ENCODE results near the gene CAPN2. TPM values are rescaled to one million over a fixed set of nuclear protein-coding genes. Genes with fewer than 3 reads are reported as not detected.
A peak's percentile ranks its signal among the peaks of the same experiment; 100 is the strongest.

Gene CAPN2
- polyA plus RNA-seq, 1 experiment, result 433 TPM

GRCh38 chr1:223763881-223764280 is 51.5 kb downstream of the CAPN2 start:
- ChIA-PET POLR2A (no interaction called here), CTCF (interaction anchor here (2.1 kb wide), 1 partner anchor 14 kb away, joined by 21 read pairs; no protein-coding TSS in a partner anchor)
- Histone ChIP-seq H3K27me3 (ENCODE audit: control insufficient read depth, insufficient read depth, low read length) (no peaks in the 10 kb centered on the region), H3K4me3 (ENCODE audit: low read depth, low read length) (no peak overlapping the region), H3K27ac (ENCODE audit: low read depth, low read length) (no peak overlapping the region), H3K9me3 (ENCODE audit: control insufficient read depth, insufficient read depth, low read length) (no peaks in the 10 kb centered on the region)
- DNase-seq (ENCODE audit: low read depth, low spot score), result no peak
- TF ChIP-seq CTCF (IDR thresholded peaks at IDR 0.05; ENCODE audit: low read depth, low read length), result no peak

GRCh38 chr1:223765036-223765718 is 52.8 kb downstream of the CAPN2 start:
- H3K9me3 ChIP-seq (ENCODE audit: control insufficient read depth, insufficient read depth, low read length), result no peaks in the 10 kb centered on the region
- no peak for DNase-seq (ENCODE audit: low read depth, low spot score)
- TF ChIP-seq CTCF (IDR thresholded peaks at IDR 0.05; ENCODE audit: low read depth, low read length), result no peak
- H3K4me3 ChIP-seq (ENCODE audit: low read depth, low read length), result no peak overlapping the region
- H3K27ac ChIP-seq (ENCODE audit: low read depth, low read length), result peak overlapping the region; percentile 2
- CTCF ChIA-PET, result interaction anchor here (1.4 kb wide), 1 partner anchor 16 kb away, joined by 6 read pairs; no protein-coding TSS in a partner anchor
- POLR2A ChIA-PET, result no interaction called here
- H3K27me3 ChIP-seq (ENCODE audit: control insufficient read depth, insufficient read depth, low read length), result no peaks in the 10 kb centered on the region

GRCh38 chr1:223765719-223766340 is 53.5 kb downstream of the CAPN2 start:
- CTCF ChIA-PET, result interaction anchor here (1.4 kb wide), 1 partner anchor 16 kb away, joined by 6 read pairs; no protein-coding TSS in a partner anchor
- TF ChIP-seq CTCF (IDR thresholded peaks at IDR 0.05; ENCODE audit: low read depth, low read length), result no peak
- POLR2A ChIA-PET, result no interaction called here
- no peaks in the 10 kb centered on the region for H3K27me3 ChIP-seq (ENCODE audit: control insufficient read depth, insufficient read depth, low read length)
- no peak for DNase-seq (ENCODE audit: low read depth, low spot score)
- peak overlapping the region; percentile 2 for H3K27ac ChIP-seq (ENCODE audit: low read depth, low read length)
- H3K9me3 ChIP-seq (ENCODE audit: control insufficient read depth, insufficient read depth, low read length), result no peaks in the 10 kb centered on the region
- H3K4me3 ChIP-seq (ENCODE audit: low read depth, low read length), result no peak overlapping the region

GRCh38 chr1:223770621-223771315 is 58.4 kb downstream of the CAPN2 start:
- CTCF ChIA-PET, result interaction anchor here (0.7 to 1.2 kb wide), 3 partner anchors 21 to 72 kb away, joined by 3 to 9 read pairs (median 5); no protein-coding TSS in a partner anchor
- Histone ChIP-seq H3K27ac (ENCODE audit: low read depth, low read length) (peak overlapping the region; percentile 84), H3K27me3 (ENCODE audit: control insufficient read depth, insufficient read depth, low read length) (no peaks in the 10 kb centered on the region), H3K9me3 (ENCODE audit: control insufficient read depth, insufficient read depth, low read length) (no peaks in the 10 kb centered on the region), H3K4me3 (ENCODE audit: low read depth, low read length) (no peak overlapping the region)
- no peak for TF ChIP-seq CTCF (IDR thresholded peaks at IDR 0.05; ENCODE audit: low read depth, low read length)
- POLR2A ChIA-PET, result interaction anchor here (0.7 to 1.9 kb wide), 2 partner anchors 55 to 69 kb away, joined by 3 to 6 read pairs; no protein-coding TSS in a partner anchor
- no peak for DNase-seq (ENCODE audit: low read depth, low spot score)
